Adipocyte (in vitro differentiated cells): ENCODE results near the gene OTOP2.
"Not testable (repeated sequence)": the region's sequence is repeated elsewhere in the genome, so short reads cannot be mapped to it uniquely, and the experiment has no call there.

ENCODE experiments used
- DNase-seq: peaks from one replicate; pipeline ENCODE4 v3.0.0-alpha.2; 2015; ENCODE audit warnings: low read depth
- H3K27me3 ChIP-seq: replicated peaks from 2 replicates; pipeline ENCODE4 v1.7.0; 2013; ENCODE audit warnings: mild to moderate bottlenecking, low read length, moderate library complexity; ENCODE audit not compliant: control insufficient read depth, insufficient read depth
- H3K36me3 ChIP-seq: 2 replicates; pipeline ENCODE4 v1.7.0; 2013; ENCODE audit warnings: low read length, mild to moderate bottlenecking, moderate library complexity; ENCODE audit not compliant: control insufficient read depth, insufficient read depth, severe bottlenecking
- H3K4me1 ChIP-seq: 2 replicates; pipeline ENCODE4 v1.7.0; 2013; ENCODE audit warnings: mild to moderate bottlenecking, low read length, moderate library complexity; ENCODE audit not compliant: control insufficient read depth, insufficient read depth
- H3K4me3 ChIP-seq: 2 replicates; pipeline ENCODE4 v1.7.0; 2013; ENCODE audit warnings: mild to moderate bottlenecking, low read length, moderate library complexity
- H3K9ac ChIP-seq: 2 replicates; pipeline ENCODE4 v1.7.0; 2013; ENCODE audit warnings: mild to moderate bottlenecking, low read length, moderate library complexity
- H3K9me3 ChIP-seq: 2 replicates; pipeline ENCODE4 v1.7.0; 2013; ENCODE audit warnings: mild to moderate bottlenecking, low read length, moderate library complexity; ENCODE audit not compliant: control insufficient read depth

OTOP2 gene

GRCh38 chr17:74959826-74960515 is 35.9 kb downstream of the OTOP2 start:
- H3K9me3 ChIP-seq: no peaks in the 10 kb centered on the region
- H3K27me3 ChIP-seq: peaks cover 24% of the 10 kb centered on the region

GRCh38 chr17:74960570-74961342 is 36.7 kb downstream of the OTOP2 start:
- Histone ChIP-seq H3K4me3 (no peak overlapping the region), H3K36me3 (no peaks in the 10 kb centered on the region), H3K27me3 (peaks cover 20% of the 10 kb centered on the region), H3K9me3 (no peaks in the 10 kb centered on the region), H3K9ac (no peak overlapping the region), H3K4me1 (no peaks in the 10 kb centered on the region)
- no peak for DNase-seq

More at GRCh38 chr17:74959826-74960515, 35.9 kb downstream of the OTOP2 start:
- H3K4me3 ChIP-seq: no peak overlapping the region
- no peaks in the 10 kb centered on the region for H3K4me1 ChIP-seq
- no peak overlapping the region for H3K9ac ChIP-seq
- no peaks in the 10 kb centered on the region for H3K36me3 ChIP-seq
- DNase-seq: peak; percentile 22

- Histone ChIP-seq H3K27me3 (peaks cover 15% of the 10 kb centered on the region), H3K36me3 (no peaks in the 10 kb centered on the region), H3K9ac (no peak overlapping the region), H3K9me3 (no peaks in the 10 kb centered on the region), H3K4me3 (no peak overlapping the region), H3K4me1 (no peaks in the 10 kb centered on the region)
- peak; percentile 95 for DNase-seq
Measured at GRCh38 chr17:74961657-74962350, 37.7 kb downstream of the OTOP2 start.

- Histone ChIP-seq H3K9me3 (no peaks in the 10 kb centered on the region), H3K4me1 (no peaks in the 10 kb centered on the region), H3K4me3 (no peak overlapping the region), H3K36me3 (no peaks in the 10 kb centered on the region), H3K9ac (no peak overlapping the region), H3K27me3 (peaks cover 15% of the 10 kb centered on the region)
- DNase-seq: no peak
Measured at GRCh38 chr17:74962622-74963394, 38.7 kb downstream of the OTOP2 start.

GRCh38 chr17:74963656-74964055 is 39.6 kb downstream of the OTOP2 start:
- Histone ChIP-seq H3K36me3 (no peaks in the 10 kb centered on the region), H3K4me1 (no peaks in the 10 kb centered on the region), H3K9me3 (no peaks in the 10 kb centered on the region), H3K4me3 (no peak overlapping the region), H3K27me3 (peaks cover 19% of the 10 kb centered on the region), H3K9ac (no peak overlapping the region)
- no peak for DNase-seq

GRCh38 chr17:74964246-74964761 is 40.2 kb downstream of the OTOP2 start:
- H3K9ac ChIP-seq: no peak overlapping the region
- no peak for DNase-seq
- H3K36me3 ChIP-seq: no peaks in the 10 kb centered on the region
- H3K4me1 ChIP-seq: no peaks in the 10 kb centered on the region
- peaks cover 21% of the 10 kb centered on the region for H3K27me3 ChIP-seq
- H3K4me3 ChIP-seq: no peak overlapping the region
- H3K9me3 ChIP-seq: no peaks in the 10 kb centered on the region

GRCh38 chr17:74964988-74965622 is 41.0 kb downstream of the OTOP2 start:
- Histone ChIP-seq H3K36me3 (no peaks in the 10 kb centered on the region), H3K9ac (no peak overlapping the region), H3K4me3 (no peak overlapping the region), H3K4me1 (no peaks in the 10 kb centered on the region), H3K27me3 (peaks cover 21% of the 10 kb centered on the region), H3K9me3 (no peaks in the 10 kb centered on the region)
- DNase-seq: no peak

GRCh38 chr17:74968361-74968780 is 44.3 kb downstream of the OTOP2 start:
- no peaks in the 10 kb centered on the region for H3K9me3 ChIP-seq
- DNase-seq: no peak
- H3K36me3 ChIP-seq: no peaks in the 10 kb centered on the region
- no peak overlapping the region for H3K4me3 ChIP-seq
- H3K9ac ChIP-seq: no peak overlapping the region
- H3K4me1 ChIP-seq: no peaks in the 10 kb centered on the region
- peaks cover 40% of the 10 kb centered on the region for H3K27me3 ChIP-seq

GRCh38 chr17:74969501-74969900 is 45.4 kb downstream of the OTOP2 start:
- H3K9me3 ChIP-seq, H3K4me1 ChIP-seq, H3K4me3 ChIP-seq, H3K9ac ChIP-seq, H3K36me3 ChIP-seq, DNase-seq: not testable (repeated sequence)
- peaks cover 35% of the 10 kb centered on the region for H3K27me3 ChIP-seq

GRCh38 chr17:74970395-74970794 is 46.3 kb downstream of the OTOP2 start:
- Histone ChIP-seq H3K27me3 (peaks cover 33% of the 10 kb centered on the region), H3K4me3 (no peak overlapping the region), H3K36me3 (no peaks in the 10 kb centered on the region), H3K9me3 (no peaks in the 10 kb centered on the region), H3K9ac (no peak overlapping the region), H3K4me1 (no peaks in the 10 kb centered on the region)
- no peak for DNase-seq
